GM21447 (cell line): ENCODE results near the gene RPL5.
"Not testable (repeated sequence)": the region's sequence is repeated elsewhere in the genome, so short reads cannot be mapped to it uniquely, and the experiment has no call there.

ENCODE experiments used
- ATAC-seq: cut with Tn5 transposase; IDR thresholded peaks from one replicate; pipeline ENCODE4 v1.9.1; 2021; ENCODE audit not compliant: unreplicated experiment

The RPL5 gene

GRCh38 chr1:92831762-92832536 lies at the start of gene RPL5:
TSS of gene RPL5 (plus strand) at chr1:92832040. CDS start at chr1:92832115, 75 bp downstream.
- peak; percentile 88 for ATAC-seq

DNA sequence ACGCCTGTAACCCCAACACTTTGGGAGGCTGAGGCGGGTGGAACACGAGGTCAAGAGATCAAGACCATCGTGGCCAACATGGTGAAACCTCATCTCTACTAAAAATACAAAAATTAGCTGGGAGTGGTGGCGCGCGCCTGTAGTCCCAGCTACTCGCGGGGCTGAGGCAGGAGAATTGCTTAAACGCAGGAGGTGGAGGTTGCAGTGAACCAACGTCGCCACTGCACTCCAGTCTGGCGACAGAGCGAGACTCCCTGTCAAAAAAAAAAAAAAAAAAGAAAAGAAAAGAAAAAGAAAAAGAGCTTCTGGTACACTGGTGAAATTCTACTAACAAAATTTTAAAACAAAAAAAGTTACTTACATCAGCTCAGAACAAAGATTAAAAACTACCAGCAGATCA lies 48.3 kb upstream of the RPL5 start:
- not testable (repeated sequence) for ATAC-seq

- peak; percentile 32 for ATAC-seq
Observed at GRCh38 chr1:92784021-92784638, 47.7 kb upstream of the RPL5 start.

DNA sequence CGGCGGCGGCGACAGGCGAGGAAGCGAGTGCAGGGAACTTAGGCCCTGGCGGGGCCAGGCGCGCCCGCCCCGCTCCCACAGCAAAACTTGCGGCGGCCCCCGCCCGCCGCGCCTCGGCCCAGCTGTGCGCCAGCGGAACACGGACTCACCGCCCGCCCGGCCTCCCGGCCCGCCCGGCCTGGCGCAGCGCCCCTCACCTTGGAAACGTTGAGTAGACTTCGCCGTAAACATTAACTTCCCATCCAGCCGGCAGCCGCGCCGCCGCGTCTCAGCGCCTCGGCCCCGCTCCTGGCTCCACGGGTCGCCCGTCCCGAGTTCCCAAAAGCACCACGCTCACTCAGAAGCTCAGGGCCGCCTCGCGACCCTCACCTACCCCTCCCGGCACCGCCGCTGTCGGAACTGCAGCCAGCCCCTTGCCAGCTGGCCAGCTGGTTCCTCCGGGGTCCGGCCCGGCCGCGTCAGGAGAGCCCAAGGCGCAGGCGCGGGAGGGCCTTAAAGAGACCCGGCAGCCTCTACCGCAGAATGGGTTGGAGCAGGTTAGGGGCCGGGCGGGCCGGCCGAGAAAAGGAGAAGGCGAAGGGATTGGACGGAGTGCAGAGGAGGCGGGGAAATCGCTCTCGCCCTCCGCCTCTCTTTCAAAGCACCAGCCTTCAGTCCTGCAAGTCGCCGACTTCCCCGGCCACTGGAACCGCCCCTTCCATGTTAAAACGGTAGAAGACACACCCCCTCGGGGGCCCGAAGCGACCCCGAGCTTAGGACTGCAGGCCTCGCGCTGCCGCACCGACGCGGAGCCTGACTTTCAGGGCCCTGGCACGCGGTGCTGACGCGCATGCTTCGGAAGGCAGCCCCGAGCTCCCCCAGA lies 47.0 kb upstream of the RPL5 start, which contains the start of gene EVI5:
Gene EVI5, minus strand, starts transcription at position 470 of the 862 bp plus-strand sequence. CDS start 48,562 bp downstream, outside the sequence.
- peak; percentile 85 for ATAC-seq

- ATAC-seq, result no peak
Observed at GRCh38 chr1:92786111-92786901, 45.5 kb upstream of the RPL5 start.

DNA sequence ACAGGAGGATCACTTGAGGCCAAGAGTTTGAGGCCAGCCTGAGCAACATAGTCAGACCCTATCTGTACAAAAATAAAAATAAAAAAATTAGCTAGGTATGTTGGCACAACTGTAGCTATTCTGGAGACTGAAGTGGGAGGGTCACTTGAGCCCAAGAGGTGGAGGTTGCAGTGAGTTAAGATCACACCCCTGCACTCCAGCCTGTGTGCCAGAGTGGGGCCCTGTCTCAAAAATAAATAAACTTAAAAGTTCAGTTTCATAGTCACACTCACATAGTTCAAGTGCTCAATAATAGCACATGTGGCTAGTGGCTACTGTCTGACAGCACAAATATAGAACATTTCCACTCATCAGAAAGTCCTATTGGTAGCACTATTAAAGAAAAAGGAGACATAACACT lies 41.8 kb upstream of the RPL5 start:
- no peak for ATAC-seq

DNA sequence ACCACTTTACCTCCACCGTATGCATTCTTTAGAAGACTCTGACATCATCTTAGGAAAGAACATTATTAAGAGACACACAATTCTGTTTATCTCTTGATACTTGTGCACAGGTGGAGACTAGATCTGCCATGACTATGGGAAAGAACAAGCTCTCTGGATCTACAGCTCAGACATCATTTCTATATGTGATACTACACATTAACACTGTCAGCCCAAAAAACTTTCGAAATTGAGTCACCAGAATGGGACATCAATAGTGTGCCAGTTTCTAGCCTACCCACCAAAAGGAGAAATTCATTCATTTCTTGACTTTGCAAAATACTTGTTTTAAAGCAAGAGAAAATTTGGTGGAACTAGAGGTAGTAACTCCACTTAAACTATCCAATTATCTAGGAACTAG lies 41.0 kb upstream of the RPL5 start:
- no peak for ATAC-seq

DNA sequence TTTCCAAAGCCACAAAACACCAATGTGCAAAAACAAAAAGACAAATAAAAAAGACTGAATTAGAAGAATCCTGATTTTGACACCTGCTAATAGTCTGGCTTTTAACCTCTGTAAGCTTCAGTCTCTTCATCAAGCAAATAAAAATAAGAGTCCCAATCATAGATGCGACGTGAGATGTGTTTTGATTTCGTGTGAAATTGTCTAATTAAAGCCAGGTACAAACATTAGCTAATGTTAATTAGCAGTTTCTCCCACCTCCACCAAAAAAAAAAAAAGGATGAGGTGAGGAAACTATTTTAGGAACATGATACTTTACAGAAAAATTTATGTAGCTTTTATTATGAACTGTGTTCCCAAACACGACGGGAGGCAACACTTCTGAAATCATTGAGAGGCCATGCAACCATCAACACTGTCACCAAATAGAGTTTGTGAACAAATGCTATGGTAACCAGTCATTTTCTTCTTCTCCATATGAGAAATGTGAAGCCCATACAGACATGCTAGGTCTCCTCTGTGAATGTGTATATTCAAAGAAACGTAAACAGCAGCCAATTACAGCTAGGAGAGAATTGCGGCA lies 40.3 kb upstream of the RPL5 start:
- ATAC-seq, result no peak

- no peak for ATAC-seq
Observed at GRCh38 chr1:92792340-92792782, 39.5 kb upstream of the RPL5 start.

GRCh38 chr1:92795166-92795565 lies 36.7 kb upstream of the RPL5 start:
- no peak for ATAC-seq

DNA sequence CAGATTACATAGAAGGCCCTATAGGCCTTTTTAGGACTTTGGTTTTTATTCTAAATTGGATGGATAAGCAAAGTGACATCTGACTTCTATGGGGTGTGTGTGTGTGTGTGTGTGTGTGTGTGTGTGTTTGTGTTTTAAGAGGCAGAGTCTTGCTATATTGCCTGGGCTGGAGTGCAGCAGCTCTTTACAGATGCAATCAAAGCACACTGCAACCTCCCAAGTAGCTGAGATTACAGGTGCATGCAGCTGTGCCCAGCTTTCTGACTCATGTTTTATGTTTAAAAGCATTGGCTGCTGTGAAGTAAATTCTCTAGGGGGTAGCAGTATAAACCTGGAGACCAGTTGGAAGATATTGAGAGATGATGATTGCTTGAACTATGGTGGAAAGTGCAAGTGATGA lies 34.5 kb upstream of the RPL5 start:
- ATAC-seq, result no peak

GRCh38 chr1:92797961-92798360 lies 33.9 kb upstream of the RPL5 start:
- ATAC-seq, result no peak

- ATAC-seq, result no peak
Observed at GRCh38 chr1:92803140-92803887, 28.5 kb upstream of the RPL5 start.

DNA sequence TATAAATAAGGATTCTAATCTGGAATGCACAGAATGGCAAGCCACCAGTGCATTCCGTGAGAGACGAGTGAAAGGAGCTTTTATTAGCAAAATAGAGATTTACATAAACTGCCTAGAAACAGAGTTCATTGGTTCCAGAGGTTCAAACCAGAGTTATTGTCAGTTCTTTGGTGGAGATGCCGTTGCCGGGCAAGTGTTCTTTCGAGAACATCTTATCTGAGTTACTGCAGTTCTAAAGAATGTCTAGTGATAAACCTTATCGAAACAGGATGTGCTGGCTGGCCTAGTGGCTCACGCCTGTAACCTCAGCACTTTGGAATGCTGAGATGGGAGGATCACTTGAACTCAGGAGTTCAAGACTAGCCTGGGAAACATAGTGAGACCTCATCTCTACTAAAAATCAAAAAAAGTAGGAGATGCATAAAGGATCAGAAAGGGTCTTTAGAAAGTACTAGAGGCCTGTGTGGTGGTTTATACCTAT lies 27.1 kb upstream of the RPL5 start:
- ATAC-seq, result no peak

DNA sequence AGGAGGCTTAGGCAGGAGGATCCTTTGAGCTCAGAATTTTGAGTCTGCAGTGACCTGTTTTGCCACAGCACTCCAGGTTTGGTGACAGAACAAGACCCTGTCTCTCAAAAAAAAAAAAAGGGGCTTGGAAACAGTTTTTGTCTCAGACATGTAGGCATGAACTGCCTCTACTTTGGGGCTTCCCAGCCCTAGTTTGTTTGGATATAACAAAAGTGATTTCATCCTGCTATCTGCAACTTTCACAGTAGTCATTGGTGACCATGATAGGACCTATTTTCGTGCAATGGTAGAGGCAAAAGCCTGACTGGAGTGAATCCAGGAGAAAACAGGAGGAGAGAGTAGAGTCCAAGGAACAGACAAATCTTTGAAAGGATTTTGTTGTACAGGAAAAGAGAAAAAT lies 26.6 kb upstream of the RPL5 start:
- ATAC-seq, result no peak

GRCh38 chr1:92808381-92808780 lies 23.5 kb upstream of the RPL5 start:
- no peak for ATAC-seq

DNA sequence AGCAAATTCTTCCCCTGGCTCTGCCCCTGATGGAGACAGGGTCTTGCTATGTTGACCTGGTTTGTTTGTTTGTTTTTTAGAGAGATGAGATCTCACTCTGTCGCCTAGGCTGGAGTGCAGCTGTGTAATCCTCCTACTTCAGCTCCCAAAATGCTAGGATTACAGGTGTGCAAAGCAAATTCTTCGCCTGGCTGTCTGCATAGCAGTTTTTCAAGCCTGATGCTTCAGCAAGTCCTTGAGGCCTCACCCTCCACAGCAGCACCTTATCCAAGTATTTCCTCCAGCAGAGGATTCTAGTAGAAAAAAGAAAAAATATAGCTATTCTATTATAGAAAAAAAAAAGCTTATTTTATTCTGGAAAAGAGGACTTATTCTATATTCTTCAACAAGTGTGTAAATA lies 15.1 kb upstream of the RPL5 start:
- ATAC-seq, result no peak

- ATAC-seq, result no peak
Observed at GRCh38 chr1:92817137-92817697, 14.6 kb upstream of the RPL5 start.
